Heart left ventricle (tissue), 16 donors: ENCODE results near the gene EPX. TPM values are rescaled to one million over a fixed set of nuclear protein-coding genes. Genes with fewer than 3 reads are reported as not detected.
A peak's percentile ranks its signal among the peaks of the same experiment; 100 is the strongest.

Experiments
- ATAC-seq, 4 donors: fragments of 200-7000 bp; cut with Tn5 transposase; one replicate each; pipeline ENCODE4 v1.9.1; 2020 to 2022; ENCODE audit warnings: moderate library complexity in 4 of 4, mild to moderate bottlenecking in 3 of 4, moderate number of reproducible peaks in 1 of 4
- DNase-seq, 5 donors: peaks; one replicate each; pipeline ENCODE4 v3.0.0-alpha.2; 2020
- H3K27ac ChIP-seq, 12 donors: fragments of 200-600 bp; sonication (generic) in 4 of 12; one replicate each; pipeline versions ENCODE4 v1.5.0 to v1.8.0; 2016 to 2022; ENCODE audit warnings: mild to moderate bottlenecking in 2 of 12
- H3K27me3 ChIP-seq, 9 donors: fragments of 200-600 bp; sonication (generic) in 2 of 9; one replicate each; pipeline versions ENCODE4 v1.5.1 to v1.8.0; 2016 to 2022; ENCODE audit warnings: mild to moderate bottlenecking in 3 of 9
- H3K36me3 ChIP-seq, 9 donors: fragments of 200-600 bp; sonication (generic) in 2 of 9; one replicate each; pipeline versions ENCODE4 v1.5.0 to v1.8.0; 2018 to 2022; ENCODE audit warnings: mild to moderate bottlenecking in 2 of 9
- H3K4me1 ChIP-seq, 12 donors: fragments of 200-600 bp; sonication (generic) in 4 of 12; one replicate each; pipeline versions ENCODE4 v1.5.0 to v1.8.0; 2016 to 2022; ENCODE audit warnings: mild to moderate bottlenecking in 3 of 12
- H3K4me3 ChIP-seq, 12 donors: fragments of 200-600 bp; sonication (generic) in 4 of 12; one replicate each; pipeline versions ENCODE4 v1.5.0 to v1.8.0; 2017 to 2022; ENCODE audit warnings: mild to moderate bottlenecking in 9 of 12, moderate library complexity in 4 of 12
- H3K9me3 ChIP-seq, 12 donors: fragments of 200-600 bp; sonication (generic) in 4 of 12; one replicate each; pipeline versions ENCODE4 v1.5.0 to v1.8.0; 2016 to 2022; ENCODE audit warnings: mild to moderate bottlenecking in 1 of 12
- POLR2A ChIP-seq, 2 donors: fragments of 450-650 bp; IDR thresholded peaks; one replicate each; pipeline ENCODE4 v1.6.1; 2017; ENCODE audit warnings: antibody characterized with exemption in 2 of 2, mild to moderate bottlenecking in 2 of 2, moderate library complexity in 2 of 2
- WGBS, 4 donors: extraction: QIAGEN DNeasy Blood & Tissue Kit in 2 of 4; methylation state at CpG; one replicate each; pipeline versions ENCODE4 v1.1.5 to v1.1.7; 2013 to 2018; 5-methylcytosine and 5-hydroxymethylcytosine counted together
- intact Hi-C, 10 donors: fragments of 100-400 bp; cut with DNase I; formaldehyde crosslinking; loops; one replicate each; pipeline versions ENCODE4 v1.11.1 to v1.14.2; 2022
- polyA plus RNA-seq, 2 donors: library from polyadenylated mRNA; stranded (reverse); fragments of 200-250 nt; gene quantifications; one replicate each; pipeline ENCODE4 v1.2.3, GENCODE V29; 2013
- total RNA-seq, 9 donors: library from RNA; depleted of rRNA in 2 of 9; stranded (reverse); fragments of >200 nt in 2 of 9; fragmentation: NEBNext Ultra II Directional in 3 of 9; extraction: Animal tissue kit (Norgen Biotek cat#: 25700) in 3 of 9; gene quantifications; one replicate each; pipeline versions ENCODE4 v1.1.0 to v1.2.4, GENCODE V29; 2016 to 2023
- TF ChIP-seq, protein P1 (sequence below), 12 donors: fragments of 200-600 bp; sonication (generic) in 4 of 12; IDR thresholded peaks; one replicate each; pipeline versions ENCODE4 v1.5.0 to v1.8.0; 2018 to 2022; ENCODE audit warnings: antibody characterized with exemption in 12 of 12, mild to moderate bottlenecking in 5 of 12
- donor health status: ischemic (EF 13 %, LVEDD 7.1; RV severe dilation, severe dysfunction).
- donor health status: healthy with polysubstance abuse.
- donor health status: DM: no; HTN: yes; CAD: no.
- donor health status: DM: no; HTN: no; CAD: no.
- donor health status: ischemic (EF 25% LVEDD 6.9; RV normal size, moderate dysfunction).
- donor health status: ischemic (EF 25% LVEDD 5.7; RV mildly dilated, moderate dysfunction).
- donor health status: healthy.
- donor health status: DM: yes; HTN: yes; CAD: no.
- donor health status: ischemic (EF 35%, LVEDD 5.7; RV mildly dilated, moderate dysfunction).
- donor health status: nonischemic (EF 11% LVEDD 7.7; RV severe dilation, severe dysfunction).
- donor health status: DM: yes; HTN: yes; CAD: no.
- donor health status: PGD.
- donor health status: ischemic (EF 29% LVEDD 5.4; RV normal size, mild dysfunction).
- donor health status: nonischemic (EF 23%, LVEDD 6.1; RV moderate dilation, normal function).

The EPX gene
- total and polyA plus RNA-seq, 11 donors, result not detected

- no peak overlapping the region for H3K4me3 ChIP-seq
- H3K27ac ChIP-seq, result no peak overlapping the region
- intact Hi-C loops, result no loop called here
- H3K36me3 ChIP-seq, result peaks cover 0 to 64% (median 54%) of the 10 kb centered on the region in 9 donors
- DNase-seq, result no peak
- peaks cover 0 to 14% (median 6%) of the 10 kb centered on the region in 12 donors for H3K4me1 ChIP-seq
- ATAC-seq, result no peak
- no peaks in the 10 kb centered on the region for H3K27me3 ChIP-seq
- no peaks in the 10 kb centered on the region for H3K9me3 ChIP-seq
- no peak for TF ChIP-seq POLR2A (IDR thresholded peaks at IDR 0.05)
- TF ChIP-seq, protein P1, sequence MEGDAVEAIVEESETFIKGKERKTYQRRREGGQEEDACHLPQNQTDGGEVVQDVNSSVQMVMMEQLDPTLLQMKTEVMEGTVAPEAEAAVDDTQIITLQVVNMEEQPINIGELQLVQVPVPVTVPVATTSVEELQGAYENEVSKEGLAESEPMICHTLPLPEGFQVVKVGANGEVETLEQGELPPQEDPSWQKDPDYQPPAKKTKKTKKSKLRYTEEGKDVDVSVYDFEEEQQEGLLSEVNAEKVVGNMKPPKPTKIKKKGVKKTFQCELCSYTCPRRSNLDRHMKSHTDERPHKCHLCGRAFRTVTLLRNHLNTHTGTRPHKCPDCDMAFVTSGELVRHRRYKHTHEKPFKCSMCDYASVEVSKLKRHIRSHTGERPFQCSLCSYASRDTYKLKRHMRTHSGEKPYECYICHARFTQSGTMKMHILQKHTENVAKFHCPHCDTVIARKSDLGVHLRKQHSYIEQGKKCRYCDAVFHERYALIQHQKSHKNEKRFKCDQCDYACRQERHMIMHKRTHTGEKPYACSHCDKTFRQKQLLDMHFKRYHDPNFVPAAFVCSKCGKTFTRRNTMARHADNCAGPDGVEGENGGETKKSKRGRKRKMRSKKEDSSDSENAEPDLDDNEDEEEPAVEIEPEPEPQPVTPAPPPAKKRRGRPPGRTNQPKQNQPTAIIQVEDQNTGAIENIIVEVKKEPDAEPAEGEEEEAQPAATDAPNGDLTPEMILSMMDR (IDR thresholded peaks at IDR 0.05), result no peak
Observed at GRCh38 chr17:58215685-58216084, 23.2 kb downstream of the EPX start.

DNA sequence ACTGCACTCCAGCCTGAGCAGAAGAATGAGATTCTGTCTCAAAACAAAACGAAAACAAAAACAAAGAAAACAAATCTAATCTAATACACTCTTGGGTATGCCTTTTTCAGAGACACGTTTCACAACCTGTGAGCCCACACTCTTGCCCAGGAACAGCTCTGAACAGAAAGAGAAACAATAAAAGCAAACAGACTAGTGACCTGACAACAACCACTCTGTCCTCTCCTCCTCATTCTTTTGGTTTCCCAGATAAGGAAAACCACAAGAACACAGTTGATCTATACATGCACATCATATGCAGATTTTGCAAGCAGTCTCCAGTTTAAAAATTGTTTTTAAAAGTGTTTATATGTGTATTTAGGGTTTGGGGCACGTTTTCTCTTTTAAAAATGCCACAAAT is 25.2 kb downstream of the EPX start:
- Histone ChIP-seq H3K4me3 (no peak overlapping the region), H3K27ac (no peak overlapping the region), H3K27me3 (peaks cover 0 to 8% (median 0%) of the 10 kb centered on the region in 9 donors), H3K36me3 (peaks cover 0 to 44% (median 33%) of the 10 kb centered on the region in 9 donors), H3K4me1 (peaks cover 0 to 14% (median 6%) of the 10 kb centered on the region in 12 donors), H3K9me3 (no peaks in the 10 kb centered on the region)
- TF ChIP-seq, protein P1 (IDR thresholded peaks at IDR 0.05), result no peak
- no peak for TF ChIP-seq POLR2A (IDR thresholded peaks at IDR 0.05)
- 89 to 93% (median 90%) methylated on average over 3 of the region's 3 CpGs for WGBS, 4 donors
- DNase-seq (no peak), ATAC-seq (no peak)
- intact Hi-C loops, result loop anchor here in 1 of 10 donors (2.0 kb wide), 1 partner anchor 325 kb away; no protein-coding TSS in a partner anchor

- DNase-seq, result peak; percentile 93 to 98 (median 95)
- Histone ChIP-seq H3K27ac (peak within 1 kb of the TSS in 11 of 12 donors; percentile 61 to 84 (median 76)), H3K9me3 (no peaks in the 10 kb centered on the region), H3K4me3 (peak within 1 kb of the TSS; percentile 54 to 93 (median 78)), H3K4me1 (peaks cover 0 to 14% (median 6%) of the 10 kb centered on the region in 12 donors), H3K27me3 (peaks cover 0 to 11% (median 0%) of the 10 kb centered on the region in 9 donors), H3K36me3 (peaks cover 0 to 29% (median 19%) of the 10 kb centered on the region in 9 donors)
- WGBS, 4 donors, result 2 to 6% (median 3%) methylated on average over 40 to 56 of the region's 56 CpGs
- TF ChIP-seq, protein P1 (IDR thresholded peaks at IDR 0.05), result peak; percentile 36 to 88 (median 70)
- peak in 1 of 2 donors; percentile 79 for TF ChIP-seq POLR2A (IDR thresholded peaks at IDR 0.05)
- ATAC-seq, result peak; percentile 98 to 100 (median 100)
- intact Hi-C loops, result loop anchor here in 1 of 10 donors (2.0 kb wide), 1 partner anchor 326 kb away; no protein-coding TSS in a partner anchor
Observed at GRCh38 chr17:58219007-58219788, 26.7 kb downstream of the EPX start, which contains the start of gene MKS1. Gene MKS1, minus strand, starts transcription at chr17:58219255. Its CDS starts 25 bp downstream, at chr17:58219230.

- peaks cover 0 to 11% (median 0%) of the 10 kb centered on the region in 9 donors for H3K27me3 ChIP-seq
- ATAC-seq, result no peak
- peak overlapping the region in 10 of 12 donors; percentile 54 to 93 (median 79) for H3K4me3 ChIP-seq
- intact Hi-C loops, result loop anchor here in 1 of 10 donors (2.0 kb wide), 1 partner anchor 327 kb away; no protein-coding TSS in a partner anchor
- DNase-seq, result no peak
- TF ChIP-seq, protein P1 (IDR thresholded peaks at IDR 0.05), result no peak
- no peak for TF ChIP-seq POLR2A (IDR thresholded peaks at IDR 0.05)
- H3K36me3 ChIP-seq, result peaks cover 0 to 23% (median 13%) of the 10 kb centered on the region in 9 donors
- 50 to 70% (median 53%) methylated on average over 7 of the region's 7 CpGs for WGBS, 4 donors
- peaks cover 0 to 14% (median 6%) of the 10 kb centered on the region in 12 donors for H3K4me1 ChIP-seq
- peak overlapping the region in 7 of 12 donors; percentile 63 to 84 (median 76) for H3K27ac ChIP-seq
- H3K9me3 ChIP-seq, result no peaks in the 10 kb centered on the region
Observed at GRCh38 chr17:58219789-58220183, 27.3 kb downstream of the EPX start.
